ENCODE data around the gene NTM. TPM values are rescaled to one million over a fixed set of nuclear protein-coding genes. Genes with fewer than 3 reads are reported as not detected.

NTM gene
- total RNA-seq, 1 experiment from 2014 or later, result 9.9 TPM

- WGBS (ENCODE audit: extremely low coverage, insufficient read length, low lambda C conversion rate), result no CpG with 5 or more reads among the region's 4 CpGs
- Mint-ChIP-seq H3K9me3 (peaks cover 11 to 12% of the 10 kb centered on the region in 2 experiments), H3K27me3 (ENCODE audit: low read depth) (no peaks in the 10 kb centered on the region), H3K36me3 (ENCODE audit: insufficient read depth in 1 of 3, low read depth in 3 of 3) (peaks cover 2 to 11% (median 6%) of the 10 kb centered on the region in 3 experiments; a peak in 6 of 7 replicates), H3K27ac (no peak overlapping the region), H3K4me1 (peaks cover 3 to 4% of the 10 kb centered on the region in 2 experiments), H3K4me3 (no peak overlapping the region)
- Histone ChIP-seq H3K4me2 (ENCODE audit: insufficient read depth, insufficient read length, low read length) (no peak overlapping the region), H3K27ac (ENCODE audit: insufficient read length, low read depth, low read length) (no peak overlapping the region), H4K20me1 (ENCODE audit: control insufficient read depth, insufficient read depth, insufficient read length) (no peaks in the 10 kb centered on the region), H4K5ac (ENCODE audit: insufficient read length, low read depth, low read length) (no peak overlapping the region), H3K56ac (ENCODE audit: insufficient read length, low read depth, low read length) (no peak overlapping the region), H3K27me3 (ENCODE audit: insufficient read depth, low read length) (no peaks in the 10 kb centered on the region; the same call in 1 of the 2 replicates), H3K23me2 (ENCODE audit: insufficient read length, low read depth, low read length, poor library complexity, severe bottlenecking) (no peaks in the 10 kb centered on the region), H3K79me2 (ENCODE audit: insufficient read depth, low read length) (no peaks in the 10 kb centered on the region), H2AK5ac (ENCODE audit: insufficient read length, low read length) (no peak overlapping the region), H3K9me3 (ENCODE audit: control insufficient read depth, low read depth, low read length) (no peaks in the 10 kb centered on the region), H2AFZ (ENCODE audit: low read length) (no peak overlapping the region), H3K18ac (ENCODE audit: insufficient read length, low read depth, low read length) (no peak overlapping the region), H3K9ac (ENCODE audit: extremely low read depth, insufficient read length, low read length) (no peak overlapping the region), H4K91ac (ENCODE audit: insufficient read length, low read depth, low read length) (no peak overlapping the region), H4K8ac (replicated peaks; ENCODE audit: insufficient read length, low read depth, low read length) (no peak overlapping the region), H3K4ac (ENCODE audit: low read depth, low read length) (no peak overlapping the region), H3K4me1 (ENCODE audit: insufficient read depth, low read length) (no peaks in the 10 kb centered on the region), H3T11ph (ENCODE audit: low read length) (no peak overlapping the region), H2BK120ac (ENCODE audit: low read depth, low read length, poor library complexity, severe bottlenecking) (no peak overlapping the region), H2BK12ac (ENCODE audit: insufficient read length, low read depth, low read length) (no peak overlapping the region), H2BK5ac (ENCODE audit: insufficient read length, low read length) (no peak overlapping the region), H2BK20ac (ENCODE audit: low read depth, low read length, poor library complexity, severe bottlenecking) (no peak overlapping the region), H3K14ac (ENCODE audit: insufficient read depth, low read length) (no peak overlapping the region), H3K79me1 (ENCODE audit: insufficient read depth, low read depth, low read length, poor library complexity, severe bottlenecking) (no peaks in the 10 kb centered on the region), H3K23ac (ENCODE audit: insufficient read length, low read depth, low read length) (no peak overlapping the region), H2BK15ac (ENCODE audit: low read depth, low read length) (no peak overlapping the region)
- no peak for TF ChIP-seq CTCF (conservative IDR thresholded peaks at IDR 0.05)
- DNase-seq, result no peak
Observed at GRCh38 chr11:132064987-132065620, 694.7 kb downstream of the NTM start.
